ENCODE data around the gene ZNF836. TPM values are rescaled to one million over a fixed set of nuclear protein-coding genes. Genes with fewer than 3 reads are reported as not detected.

Gene ZNF836
- total and polyA plus RNA-seq, 2 experiments from 2014 or later = 7.3 to 9.4 TPM

GRCh38 chr19:52200044-52200443, 28.6 kb upstream of the ZNF836 start:
- no peak for TF ChIP-seq CTCF (IDR thresholded peaks at IDR 0.05; ENCODE audit: low read depth, low read length)
- no peaks in the 10 kb centered on the region for H3K4me1 ChIP-seq (ENCODE audit: low read depth)
- H3K27me3 ChIP-seq = no peaks in the 10 kb centered on the region
- H3K4me3 ChIP-seq = no peak overlapping the region
- H3K9me3 ChIP-seq (ENCODE audit: low read depth) = no peaks in the 10 kb centered on the region
- peaks cover 52% of the 10 kb centered on the region for H3K36me3 ChIP-seq
- peak overlapping the region; percentile 68 for H3K27ac ChIP-seq
- DNase-seq (ENCODE audit: low read depth in 1 of 2, low spot score in 1 of 2) = peak in 1 of 2 donors; percentile 77

GRCh38 chr19:52198678-52199077, 27.3 kb upstream of the ZNF836 start:
- H3K9me3 ChIP-seq (ENCODE audit: low read depth) = no peaks in the 10 kb centered on the region
- peaks cover 40% of the 10 kb centered on the region for H3K36me3 ChIP-seq
- no peaks in the 10 kb centered on the region for H3K4me1 ChIP-seq (ENCODE audit: low read depth)
- no peaks in the 10 kb centered on the region for H3K27me3 ChIP-seq
- TF ChIP-seq CTCF (IDR thresholded peaks at IDR 0.05; ENCODE audit: low read depth, low read length) = no peak
- no peak overlapping the region for H3K27ac ChIP-seq
- no peak for DNase-seq (ENCODE audit: low read depth in 1 of 2, low spot score in 1 of 2)
- H3K4me3 ChIP-seq = no peak overlapping the region

- no peak for TF ChIP-seq CTCF (IDR thresholded peaks at IDR 0.05; ENCODE audit: low read depth, low read length)
- H3K36me3 ChIP-seq = peaks cover 35% of the 10 kb centered on the region
- no peak overlapping the region for H3K27ac ChIP-seq
- DNase-seq (ENCODE audit: low read depth in 1 of 2, low spot score in 1 of 2) = no peak
- no peaks in the 10 kb centered on the region for H3K4me1 ChIP-seq (ENCODE audit: low read depth)
- H3K9me3 ChIP-seq (ENCODE audit: low read depth) = no peaks in the 10 kb centered on the region
- H3K27me3 ChIP-seq = no peaks in the 10 kb centered on the region
- no peak overlapping the region for H3K4me3 ChIP-seq
Measured at GRCh38 chr19:52197964-52198363, 26.5 kb upstream of the ZNF836 start.

- TF ChIP-seq CTCF (IDR thresholded peaks at IDR 0.05; ENCODE audit: low read depth, low read length) = no peak
- no peak for DNase-seq (ENCODE audit: low read depth in 1 of 2, low spot score in 1 of 2)
- H3K4me3 ChIP-seq = no peak overlapping the region
Measured at GRCh38 chr19:52196256-52196967, 25.0 kb upstream of the ZNF836 start.

GRCh38 chr19:52191951-52192350, 20.5 kb upstream of the ZNF836 start:
- Histone ChIP-seq H3K4me1 (ENCODE audit: low read depth) (peaks cover 23% of the 10 kb centered on the region), H3K36me3 (peaks cover 14% of the 10 kb centered on the region), H3K27me3 (no peaks in the 10 kb centered on the region), H3K27ac (peak overlapping the region; percentile 97), H3K4me3 (peak overlapping the region; percentile 53), H3K9me3 (ENCODE audit: low read depth) (no peaks in the 10 kb centered on the region)
- TF ChIP-seq CTCF (IDR thresholded peaks at IDR 0.05; ENCODE audit: low read depth, low read length) = no peak
- peak in 1 of 2 donors; percentile 45 for DNase-seq (ENCODE audit: low read depth in 1 of 2, low spot score in 1 of 2)

More at GRCh38 chr19:52196256-52196967, 25.0 kb upstream of the ZNF836 start:
- peaks cover 10% of the 10 kb centered on the region for H3K4me1 ChIP-seq (ENCODE audit: low read depth)
- H3K27ac ChIP-seq = no peak overlapping the region
- peaks cover 22% of the 10 kb centered on the region for H3K36me3 ChIP-seq
- H3K9me3 ChIP-seq (ENCODE audit: low read depth) = no peaks in the 10 kb centered on the region
- no peaks in the 10 kb centered on the region for H3K27me3 ChIP-seq
